ENCODE data around the gene RAPGEF2. TPM values are rescaled to one million over a fixed set of nuclear protein-coding genes. Genes with fewer than 3 reads are reported as not detected.
A peak's percentile ranks its signal among the peaks of the same experiment; 100 is the strongest.
"Not testable (repeated sequence)": the region's sequence is repeated elsewhere in the genome, so short reads cannot be mapped to it uniquely, and the experiment has no call there.

The RAPGEF2 gene
- total RNA-seq, 1 experiment from 2014 or later, result 21.2 TPM

DNA sequence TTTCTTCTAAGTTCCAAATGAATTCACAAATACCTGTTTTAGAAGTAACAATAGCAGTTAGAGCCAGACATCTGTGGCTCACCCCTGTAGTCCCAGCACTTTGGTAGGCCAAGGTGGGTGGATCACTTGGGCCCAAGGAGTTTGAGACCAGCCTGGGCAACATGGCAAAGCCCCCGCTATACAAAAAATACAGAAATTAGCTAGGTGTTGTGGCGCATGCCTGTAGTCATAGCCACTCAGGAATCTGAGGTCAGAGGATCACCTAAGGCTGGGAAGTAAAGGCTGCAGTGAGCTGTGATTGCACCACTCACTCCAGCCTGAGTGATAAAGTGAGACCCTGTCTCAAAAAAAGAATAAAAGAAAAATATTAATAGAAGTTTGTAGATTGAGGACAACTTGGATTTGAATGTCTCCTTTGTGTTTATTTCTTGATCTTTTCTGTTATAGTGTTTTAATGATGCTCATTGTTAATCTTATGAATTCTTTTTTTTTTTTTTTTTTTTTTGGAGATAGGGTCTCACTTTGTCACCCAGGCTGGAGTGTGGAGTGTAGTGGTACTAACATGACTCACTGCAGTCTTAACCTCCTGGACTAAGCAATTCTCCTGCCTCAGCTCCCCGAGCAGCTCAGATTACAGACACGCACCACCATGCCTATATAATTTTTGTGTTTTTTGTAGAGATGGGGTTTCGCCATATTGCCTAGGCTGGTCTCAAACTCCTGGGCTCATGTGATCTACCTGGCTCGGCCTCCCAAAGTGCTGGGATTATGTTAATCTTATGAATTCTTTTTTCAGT is 30.7 kb upstream of the RAPGEF2 start:
- no peak for DNase-seq
- Histone ChIP-seq H3K4me2 (ENCODE audit: low read length) (peak overlapping the region; percentile 61; the same call in 1 of the 2 replicates), H2AFZ (ENCODE audit: low read length) (0 out of 2 replicates have a peak overlapping the region, but pooled peaks have one; percentile 22), H3K27me3 (ENCODE audit: low read length) (no peaks in the 10 kb centered on the region), H3F3A (ENCODE audit: low read length, unreplicated experiment) (no peaks in the 10 kb centered on the region), H3K9me3 (ENCODE audit: low read length) (no peaks in the 10 kb centered on the region), H3K79me2 (ENCODE audit: low read length) (no peaks in the 10 kb centered on the region), H4K20me1 (ENCODE audit: low read length) (no peaks in the 10 kb centered on the region), H3K36me3 (ENCODE audit: low read depth, low read length) (no peaks in the 10 kb centered on the region), H3K27ac (ENCODE audit: low read length) (peak overlapping the region; percentile 67), H3K4me3 (ENCODE audit: low read length) (no peak overlapping the region), H3K9ac (ENCODE audit: low read length) (peak overlapping the region; percentile 0; the same call in 1 of the 2 replicates), H3K4me1 (ENCODE audit: insufficient read depth, low read length) (peaks cover 28% of the 10 kb centered on the region), H3K9me2 (replicated peaks; ENCODE audit: low read length) (no peaks in the 10 kb centered on the region)
- ChIA-PET CTCF (no interaction called here), POLR2A (ENCODE audit: unreplicated experiment) (no interaction called here)
- no peak for ATAC-seq
- TF ChIP-seq, protein P1, sequence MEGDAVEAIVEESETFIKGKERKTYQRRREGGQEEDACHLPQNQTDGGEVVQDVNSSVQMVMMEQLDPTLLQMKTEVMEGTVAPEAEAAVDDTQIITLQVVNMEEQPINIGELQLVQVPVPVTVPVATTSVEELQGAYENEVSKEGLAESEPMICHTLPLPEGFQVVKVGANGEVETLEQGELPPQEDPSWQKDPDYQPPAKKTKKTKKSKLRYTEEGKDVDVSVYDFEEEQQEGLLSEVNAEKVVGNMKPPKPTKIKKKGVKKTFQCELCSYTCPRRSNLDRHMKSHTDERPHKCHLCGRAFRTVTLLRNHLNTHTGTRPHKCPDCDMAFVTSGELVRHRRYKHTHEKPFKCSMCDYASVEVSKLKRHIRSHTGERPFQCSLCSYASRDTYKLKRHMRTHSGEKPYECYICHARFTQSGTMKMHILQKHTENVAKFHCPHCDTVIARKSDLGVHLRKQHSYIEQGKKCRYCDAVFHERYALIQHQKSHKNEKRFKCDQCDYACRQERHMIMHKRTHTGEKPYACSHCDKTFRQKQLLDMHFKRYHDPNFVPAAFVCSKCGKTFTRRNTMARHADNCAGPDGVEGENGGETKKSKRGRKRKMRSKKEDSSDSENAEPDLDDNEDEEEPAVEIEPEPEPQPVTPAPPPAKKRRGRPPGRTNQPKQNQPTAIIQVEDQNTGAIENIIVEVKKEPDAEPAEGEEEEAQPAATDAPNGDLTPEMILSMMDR (conservative IDR thresholded peaks at IDR 0.05; ENCODE audit: low read depth, low read length), result no peak
- TF ChIP-seq EZH2phosphoT487 (IDR thresholded peaks at IDR 0.05; ENCODE audit: borderline replicate concordance, low read length), result no peak
- no peak for TF ChIP-seq EZH2 (IDR thresholded peaks at IDR 0.05; ENCODE audit: low read length, unreplicated experiment)
- intact Hi-C loops (cut with micrococcal nuclease), result loop anchor here (10.0 kb wide), 1 partner anchor 197 kb away; no protein-coding TSS in a partner anchor
- BruUV-seq (replicated peaks), result no TSS peak

DNA sequence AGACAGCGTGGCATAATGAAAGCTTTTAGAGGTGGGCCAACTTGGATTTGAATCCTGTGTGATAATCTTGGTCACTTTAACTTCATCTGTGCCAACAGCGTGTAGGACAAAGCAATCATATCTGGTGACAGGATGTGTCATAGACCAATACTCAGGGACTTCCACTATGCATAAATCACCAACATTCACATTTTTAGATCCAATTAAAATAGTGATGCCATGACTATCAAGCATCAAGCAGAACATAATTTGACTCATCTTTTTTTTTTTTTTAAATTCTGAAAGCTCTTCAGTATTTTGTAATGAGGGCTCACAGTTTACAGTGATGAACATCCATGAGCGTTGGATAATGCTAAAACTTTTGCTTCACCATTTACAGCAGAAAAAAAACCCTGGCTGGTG is 27.3 kb upstream of the RAPGEF2 start:
- CTCF ChIA-PET, result no interaction called here
- intact Hi-C loops (cut with micrococcal nuclease), result loop anchor here (5.0 to 10.0 kb wide), 2 partner anchors 78 to 201 kb away; no protein-coding TSS in a partner anchor
- Histone ChIP-seq H3K4me3 (ENCODE audit: low read length) (no peak overlapping the region), H3F3A (ENCODE audit: low read length, unreplicated experiment) (no peaks in the 10 kb centered on the region), H3K9me2 (replicated peaks; ENCODE audit: low read length) (no peaks in the 10 kb centered on the region), H3K9me3 (ENCODE audit: low read length) (no peaks in the 10 kb centered on the region), H3K27ac (ENCODE audit: low read length) (no peak overlapping the region), H3K4me2 (ENCODE audit: low read length) (no peak overlapping the region), H3K4me1 (ENCODE audit: insufficient read depth, low read length) (peaks cover 32% of the 10 kb centered on the region), H3K36me3 (ENCODE audit: low read depth, low read length) (no peaks in the 10 kb centered on the region), H3K9ac (ENCODE audit: low read length) (no peak overlapping the region), H3K79me2 (ENCODE audit: low read length) (no peaks in the 10 kb centered on the region), H4K20me1 (ENCODE audit: low read length) (no peaks in the 10 kb centered on the region), H2AFZ (ENCODE audit: low read length) (no peak overlapping the region), H3K27me3 (ENCODE audit: low read length) (no peaks in the 10 kb centered on the region)
- TF ChIP-seq EZH2 (IDR thresholded peaks at IDR 0.05; ENCODE audit: low read length, unreplicated experiment) (no peak), EZH2phosphoT487 (IDR thresholded peaks at IDR 0.05; ENCODE audit: borderline replicate concordance, low read length) (no peak)
- TF ChIP-seq, protein P1 (conservative IDR thresholded peaks at IDR 0.05; ENCODE audit: low read depth, low read length), result no peak
- BruUV-seq (replicated peaks), result no TSS peak
- ATAC-seq (no peak), DNase-seq (peak; percentile 41)
- POLR2A ChIA-PET (ENCODE audit: unreplicated experiment), result interaction anchor here (0.7 kb wide), 1 partner anchor 127 kb away, joined by 4 read pairs; no protein-coding TSS in a partner anchor

DNA sequence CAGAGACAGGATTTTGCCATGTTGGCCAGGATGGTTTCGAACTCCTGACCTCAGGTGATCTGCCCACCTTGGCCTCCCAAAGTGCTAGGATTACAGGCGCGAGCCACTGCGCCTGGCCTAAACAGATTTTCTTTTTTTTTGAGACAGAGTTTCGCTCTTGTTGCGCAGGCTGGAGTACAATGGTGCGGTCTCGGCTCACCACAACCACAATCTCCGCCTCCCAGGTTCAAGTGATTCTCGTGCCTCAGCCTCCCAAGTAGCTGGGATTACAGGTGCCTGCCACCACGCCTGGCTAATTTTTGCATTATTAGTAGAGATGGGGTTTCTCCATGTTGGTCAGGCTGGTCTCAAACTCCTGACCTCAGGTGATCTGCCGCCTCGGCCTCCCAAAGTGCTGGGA is 25.9 kb upstream of the RAPGEF2 start:
- BruUV-seq (replicated peaks); CTCF ChIA-PET: not testable (repeated sequence)

More for the DNA sequence above, 25.9 kb upstream of the RAPGEF2 start:
- peaks cover 17% of the 10 kb centered on the region for H3K4me1 ChIP-seq (ENCODE audit: insufficient read depth, low read length)
- H3K4me2 ChIP-seq (ENCODE audit: low read length); H3K36me3 ChIP-seq (ENCODE audit: low read depth, low read length); H3K9me3 ChIP-seq (ENCODE audit: low read length); DNase-seq; H3K9me2 ChIP-seq (replicated peaks; ENCODE audit: low read length); H3K27ac ChIP-seq (ENCODE audit: low read length); H3K9ac ChIP-seq (ENCODE audit: low read length); ATAC-seq; H4K20me1 ChIP-seq (ENCODE audit: low read length); H3K79me2 ChIP-seq (ENCODE audit: low read length); H3F3A ChIP-seq (ENCODE audit: low read length, unreplicated experiment); H2AFZ ChIP-seq (ENCODE audit: low read length); H3K27me3 ChIP-seq (ENCODE audit: low read length); H3K4me3 ChIP-seq (ENCODE audit: low read length); POLR2A ChIA-PET (ENCODE audit: unreplicated experiment): not testable (repeated sequence)
- intact Hi-C loops (cut with micrococcal nuclease), result loop anchor here (5.0 to 10.0 kb wide), 2 partner anchors 80 to 202 kb away; no protein-coding TSS in a partner anchor
